Amygdala (tissue), 56 donors: ENCODE data around the gene TAGLN2.
"Not testable (repeated sequence)": the region's sequence is repeated elsewhere in the genome, so short reads cannot be mapped to it uniquely, and the experiment has no call there.

ENCODE experiments used
- DNase-seq, 56 donors: peaks; one replicate each; lab custom pipeline; 2025; lab: John Stamatoyannopoulos, UW

Gene TAGLN2

GRCh38 chr1:159911326-159912070, 13.8 kb downstream of the TAGLN2 start:
- DNase-seq: no peak

- DNase-seq: no peak
Observed at GRCh38 chr1:159908031-159908940, 17.0 kb downstream of the TAGLN2 start.

- no peak for DNase-seq
Observed at GRCh38 chr1:159906960-159907359, 18.3 kb downstream of the TAGLN2 start.

- not testable (repeated sequence) for DNase-seq
Observed at GRCh38 chr1:159904036-159904435, 21.3 kb downstream of the TAGLN2 start.

- no peak for DNase-seq
Observed at GRCh38 chr1:159902541-159902940, 22.8 kb downstream of the TAGLN2 start.

GRCh38 chr1:159900755-159901360, 24.4 kb downstream of the TAGLN2 start:
- no peak for DNase-seq

- peak in 3 of 56 donors; percentile 5 to 31 (median 23) for DNase-seq
Observed at GRCh38 chr1:159900086-159900680, 25.1 kb downstream of the TAGLN2 start, which contains the start of gene CFAP45. TSS of gene CFAP45 (minus strand) at chr1:159900165. CDS start at chr1:159900098, 67 bp downstream.

- not testable (repeated sequence) for DNase-seq
Observed at GRCh38 chr1:159899634-159900033, 25.7 kb downstream of the TAGLN2 start.

- no peak for DNase-seq
Observed at GRCh38 chr1:159898527-159898926, 26.8 kb downstream of the TAGLN2 start.

GRCh38 chr1:159897962-159898361, 27.3 kb downstream of the TAGLN2 start:
- DNase-seq: peak in 1 of 56 donors; percentile 7

GRCh38 chr1:159896546-159896930, 28.8 kb downstream of the TAGLN2 start:
- DNase-seq: peak in 1 of 56 donors; percentile 11

GRCh38 chr1:159895836-159896545, 29.3 kb downstream of the TAGLN2 start:
- peak in 3 of 56 donors; percentile 10 to 21 (median 17) for DNase-seq

- DNase-seq: no peak
Observed at GRCh38 chr1:159895286-159895685, 30.0 kb downstream of the TAGLN2 start.

GRCh38 chr1:159892944-159893343, 32.4 kb downstream of the TAGLN2 start:
- no peak for DNase-seq

GRCh38 chr1:159891275-159892157, 33.8 kb downstream of the TAGLN2 start:
- DNase-seq: peak in 54 of 56 donors; percentile 14 to 88 (median 61)

- DNase-seq: no peak
Observed at GRCh38 chr1:159890390-159890789, 34.9 kb downstream of the TAGLN2 start.

GRCh38 chr1:159889821-159890252, 35.5 kb downstream of the TAGLN2 start:
- peak in 2 of 56 donors; percentile 7 to 12 for DNase-seq

- no peak for DNase-seq
Observed at GRCh38 chr1:159889202-159889601, 36.1 kb downstream of the TAGLN2 start.

- no peak for DNase-seq
Observed at GRCh38 chr1:159884296-159884695, 41.0 kb downstream of the TAGLN2 start.
